Activated CD8-positive, alpha-beta memory T cell treated with anti-CD3 and anti-CD28 coated beads for 48 hours (primary cell): ENCODE results near the gene SLC22A23.

Experiments used
- DNase-seq, 3 experiments: peaks; one replicate each; pipeline ENCODE4 v3.0.0-alpha.2; 2020; ENCODE audit warnings: low read depth in 2 of 3, low spot score in 2 of 3

SLC22A23 gene

DNA sequence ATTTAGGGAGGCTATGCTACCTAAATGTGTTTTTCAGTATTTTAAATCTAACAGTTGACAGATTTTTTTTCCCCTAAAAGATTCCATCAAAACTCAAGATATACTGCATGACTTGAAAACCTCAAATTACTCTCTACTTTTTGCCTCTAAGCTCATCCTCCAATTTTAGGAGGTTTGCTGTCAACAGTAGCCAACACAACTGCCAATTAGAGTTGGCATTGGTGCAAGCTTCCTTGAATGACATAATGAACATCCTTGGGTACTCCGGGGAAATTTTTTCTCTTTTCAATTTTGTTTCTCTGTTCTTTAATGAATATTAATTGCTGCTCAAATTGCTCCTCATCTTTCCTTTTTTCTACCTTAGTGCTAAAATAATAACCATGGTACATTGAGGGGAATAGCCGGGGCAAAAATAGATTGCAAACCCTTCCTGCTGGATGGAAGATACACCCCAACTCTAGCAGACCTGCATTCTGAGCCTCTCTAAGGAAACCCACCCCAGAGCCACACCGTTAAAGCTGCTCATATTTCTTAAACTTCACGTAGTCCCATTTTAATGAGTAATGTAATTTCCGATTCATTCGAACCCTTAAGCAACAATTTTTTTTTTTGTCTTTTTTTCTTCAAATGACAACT lies 34.3 kb downstream of the SLC22A23 start:
- DNase-seq = no peak

- no peak for DNase-seq
These were observed 34.9 kb downstream of the SLC22A23 start for GRCh38 chr6:3421791-3422434.

GRCh38 chr6:3421143-3421542 lies 35.7 kb downstream of the SLC22A23 start:
- no peak for DNase-seq

- no peak for DNase-seq
These were observed 37.1 kb downstream of the SLC22A23 start for GRCh38 chr6:3419624-3420272.

DNA sequence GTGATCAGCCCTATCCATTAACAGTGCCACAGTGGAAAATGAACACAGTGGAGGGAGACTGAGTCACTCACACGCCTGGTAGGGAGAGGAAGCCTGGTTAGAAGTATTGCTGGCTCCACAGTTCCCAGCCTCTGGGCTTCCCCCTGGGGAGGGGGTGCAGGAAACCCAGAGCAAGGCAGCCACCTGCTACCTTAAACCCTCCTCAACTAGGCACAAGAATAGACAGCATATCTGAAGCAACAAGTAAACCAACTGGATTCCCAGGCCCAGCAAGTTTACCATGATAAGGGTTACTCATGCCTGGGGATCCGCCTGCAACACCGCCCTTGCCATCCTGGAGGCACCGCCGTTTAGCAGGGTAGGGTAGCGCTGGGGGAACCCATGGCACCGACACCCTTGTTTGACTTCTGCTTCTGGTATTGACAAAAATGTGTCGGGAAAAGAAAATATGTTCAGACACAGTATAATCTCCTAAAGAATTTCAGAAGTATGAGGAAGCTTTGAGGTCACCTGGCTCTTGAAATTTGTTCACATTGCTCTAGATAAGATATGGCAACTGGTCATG lies 38.3 kb downstream of the SLC22A23 start:
- DNase-seq = no peak

DNA sequence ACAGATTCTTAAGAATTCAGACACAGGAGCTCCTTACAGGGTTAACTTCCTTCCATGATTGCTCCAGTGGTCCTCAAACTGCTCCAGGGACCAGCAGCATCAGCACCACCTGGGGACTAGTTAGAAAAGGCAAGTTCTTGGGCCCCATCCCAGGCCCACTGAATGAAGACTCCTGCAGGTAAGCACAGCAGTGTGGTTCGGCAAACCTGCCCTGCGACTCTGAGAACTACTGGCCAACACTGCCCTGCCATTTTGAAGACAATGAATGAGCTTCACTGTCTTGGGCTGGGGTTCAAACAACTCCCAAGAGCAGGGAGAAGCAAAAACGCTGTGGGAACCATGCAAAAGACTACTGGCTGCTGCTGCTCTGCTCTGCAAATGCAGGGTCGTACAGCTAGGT lies 39.4 kb downstream of the SLC22A23 start:
- no peak for DNase-seq

- DNase-seq = no peak
These were observed 41.4 kb downstream of the SLC22A23 start for GRCh38 chr6:3415490-3415889.

GRCh38 chr6:3415082-3415453 lies 41.8 kb downstream of the SLC22A23 start:
- no peak for DNase-seq

DNA sequence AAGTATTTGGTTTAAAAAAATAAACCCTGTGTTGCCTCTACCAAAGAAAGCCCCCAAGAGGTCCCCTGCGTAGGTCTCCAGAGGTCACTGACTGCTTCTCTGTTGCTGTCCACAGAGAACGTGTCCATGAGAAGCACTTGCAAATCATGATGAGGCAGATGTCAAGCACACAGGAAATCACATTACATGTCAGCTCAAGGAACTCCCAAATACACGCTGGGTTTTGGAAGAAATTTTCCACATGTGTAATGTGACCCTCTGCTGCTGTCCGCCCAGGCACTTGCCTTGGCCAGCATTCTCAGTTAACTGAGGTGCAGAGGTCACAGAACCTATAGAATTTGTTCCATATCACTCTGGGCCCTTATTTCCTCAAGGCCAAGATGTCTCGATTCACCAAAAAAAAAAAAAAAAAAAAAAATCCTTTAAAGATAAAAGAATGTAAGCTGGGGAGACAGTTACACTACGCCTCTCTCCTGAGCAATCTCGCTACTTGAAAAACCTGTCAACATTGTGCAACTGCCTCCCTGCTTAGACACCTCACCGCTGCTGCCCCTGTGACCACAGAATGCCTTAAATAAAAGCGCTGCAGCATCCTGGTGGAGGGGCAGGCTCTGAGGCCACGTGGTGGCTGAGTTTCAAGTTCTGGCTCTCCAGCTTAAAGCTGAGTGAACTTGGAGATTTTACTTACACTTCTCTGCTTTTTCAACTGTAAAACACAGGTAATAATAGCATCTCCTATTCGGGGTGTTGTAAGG lies 42.3 kb downstream of the SLC22A23 start:
- DNase-seq = no peak

- no peak for DNase-seq
These were observed 43.3 kb downstream of the SLC22A23 start for GRCh38 chr6:3413592-3413991.

DNA sequence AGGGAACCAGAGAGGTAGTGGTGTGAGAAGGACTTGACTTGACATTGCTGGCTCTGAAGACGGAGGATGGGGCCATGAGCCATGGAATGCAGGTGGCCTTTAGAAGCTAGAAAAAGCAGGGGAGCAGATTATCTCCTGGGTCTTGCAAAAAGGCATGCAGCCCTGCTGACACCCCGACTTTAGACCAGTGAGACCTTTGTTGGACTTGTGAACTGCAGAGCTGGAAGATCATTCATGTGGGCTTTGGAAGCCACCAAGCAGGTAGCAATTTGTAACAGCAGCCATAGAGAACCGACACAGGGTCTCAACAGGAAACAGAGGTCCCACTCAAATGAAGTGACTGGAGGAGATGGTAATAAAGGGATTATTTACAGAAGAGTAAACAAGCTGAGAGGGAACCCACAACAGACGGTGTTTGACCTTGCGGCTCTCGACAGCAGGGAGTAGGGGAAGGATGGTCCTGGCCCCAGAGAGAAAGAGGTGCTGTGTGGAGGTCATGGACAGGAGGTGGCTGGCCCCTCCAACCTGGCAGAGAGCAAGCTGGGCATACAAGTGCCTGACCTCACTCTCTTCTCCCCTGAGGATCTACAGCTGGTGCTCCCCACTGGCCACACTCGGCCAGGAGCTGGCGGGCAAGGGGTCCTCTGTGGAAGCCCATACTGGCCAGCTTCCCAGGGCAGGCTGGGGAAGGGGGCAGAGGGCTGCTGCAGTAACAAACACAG lies 43.9 kb downstream of the SLC22A23 start:
- DNase-seq = no peak

GRCh38 chr6:3411967-3412778 lies 44.7 kb downstream of the SLC22A23 start:
- no peak for DNase-seq

GRCh38 chr6:3410385-3411360 lies 46.2 kb downstream of the SLC22A23 start:
- peak; percentile 7 to 55 (median 42) for DNase-seq

- no peak for DNase-seq
These were observed 47.0 kb downstream of the SLC22A23 start for GRCh38 chr6:3409699-3410384.

DNA sequence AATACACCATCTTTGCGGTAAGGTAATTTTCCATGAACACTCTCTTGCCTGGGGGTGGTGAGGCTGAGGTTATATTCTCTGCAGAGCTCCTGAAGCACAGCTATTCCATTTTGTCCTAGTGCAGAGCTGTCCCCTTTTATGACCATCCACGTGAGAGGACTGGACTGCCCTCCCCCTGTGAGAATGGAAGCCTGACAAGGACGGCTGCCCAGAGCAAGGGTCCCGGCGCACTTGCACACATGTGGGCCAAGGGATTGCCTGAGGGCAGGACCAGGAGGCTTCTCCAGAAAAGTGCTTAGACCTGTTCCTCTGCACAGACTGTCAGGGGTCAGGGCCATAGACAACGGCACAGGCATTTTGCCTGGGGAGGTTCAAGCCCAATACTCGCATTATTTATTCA lies 48.2 kb downstream of the SLC22A23 start:
- no peak for DNase-seq

DNA sequence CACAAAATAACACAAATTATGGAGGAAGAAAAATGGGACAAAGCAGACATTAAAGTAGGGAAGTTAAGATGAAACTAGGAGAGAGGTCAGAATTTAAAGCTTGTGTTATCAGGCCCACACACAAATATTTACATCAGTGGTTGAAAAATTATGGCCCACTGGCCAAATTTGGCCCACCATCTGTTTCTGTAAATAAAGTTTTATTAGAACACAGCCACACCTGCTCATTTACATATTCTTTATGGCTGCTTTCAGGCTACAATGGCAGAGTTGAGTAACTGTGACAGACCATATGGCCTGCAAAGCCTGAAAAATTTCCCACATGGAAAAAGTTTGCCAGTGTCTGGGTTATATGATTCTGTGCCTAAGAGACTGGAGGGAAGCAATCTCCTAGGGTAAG lies 49.0 kb downstream of the SLC22A23 start:
- no peak for DNase-seq

DNA sequence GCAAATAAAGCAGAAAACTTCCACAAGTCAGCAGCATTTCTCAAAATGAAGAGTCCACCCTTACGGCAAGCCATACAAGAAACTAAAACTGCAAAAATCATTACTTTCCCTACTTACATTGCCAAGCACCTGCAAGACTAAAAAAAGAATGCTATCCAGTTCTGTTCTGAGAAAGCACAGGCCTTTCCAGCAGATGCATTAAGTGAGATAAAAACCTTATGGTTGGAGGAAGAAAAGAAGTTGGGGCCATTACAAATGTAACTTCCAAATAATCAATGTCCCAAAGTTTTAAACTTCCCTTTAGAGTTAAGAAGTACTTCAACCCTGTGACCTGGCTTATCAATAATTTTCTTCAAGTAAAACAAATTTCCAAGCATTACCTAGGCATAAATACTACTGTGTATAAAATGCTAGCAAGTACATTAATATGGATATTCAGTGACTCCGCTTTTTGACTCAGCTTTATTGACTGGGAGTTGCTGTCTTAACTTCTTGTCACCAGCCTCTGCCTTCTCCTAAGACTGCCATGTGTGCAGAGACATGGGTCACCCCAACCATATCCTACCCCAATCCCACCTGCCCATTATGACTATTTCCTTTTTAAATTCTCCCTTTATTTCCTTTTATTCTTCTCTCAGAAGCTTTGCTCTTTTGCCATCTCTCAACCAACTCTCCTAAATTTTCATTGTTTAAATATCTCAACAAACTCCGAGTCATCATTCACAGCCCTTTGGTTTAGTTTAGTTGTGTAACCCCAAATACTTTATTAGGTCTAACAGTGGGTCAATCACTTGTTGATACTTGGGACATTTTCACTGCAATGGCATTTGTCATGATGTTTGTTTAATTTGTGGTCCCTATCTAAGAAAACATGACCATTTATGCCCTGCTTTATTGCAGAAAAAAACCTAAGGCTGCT lies 49.7 kb downstream of the SLC22A23 start:
- DNase-seq = no peak
